SK-N-MC (cell line): ENCODE measurements around the gene CHST12.

Source experiments
- EZH2 ChIP-seq: fragments of 200-600 bp; sonication (generic); IDR thresholded peaks from one replicate; pipeline ENCODE4 v1.6.1; 2017; ENCODE audit warnings: antibody characterized with exemption
- FOXP2 ChIP-seq: optimal IDR thresholded peaks from 2 replicates; pipeline ENCODE3; 2011; ENCODE audit warnings: mild to moderate bottlenecking, moderate library complexity; ENCODE audit not compliant: insufficient read depth; ENCODE audit errors: extremely low read length, control extremely low read depth
- POLR2AphosphoS5 ChIP-seq: IDR thresholded peaks from 2 replicates; pipeline ENCODE4 v1.6.1; 2012; ENCODE audit warnings: mild to moderate bottlenecking, low read depth, low read length, borderline replicate concordance

GRCh38 chr7:2437537-2438148 lies 34.2 kb downstream of the CHST12 start:
- TF ChIP-seq POLR2AphosphoS5 (no peak), EZH2 (no peak), FOXP2 (no peak)
